ENCODE data around the gene NCLN.
"Not testable (repeated sequence)": the region's sequence is repeated elsewhere in the genome, so short reads cannot be mapped to it uniquely, and the experiment has no call there.

NCLN gene

GRCh38 chr19:3201072-3201700 lies 15.5 kb downstream of the NCLN start:
- DNase-seq = no peak

GRCh38 chr19:3201911-3202310 lies 16.2 kb downstream of the NCLN start:
- no peak for DNase-seq

DNA sequence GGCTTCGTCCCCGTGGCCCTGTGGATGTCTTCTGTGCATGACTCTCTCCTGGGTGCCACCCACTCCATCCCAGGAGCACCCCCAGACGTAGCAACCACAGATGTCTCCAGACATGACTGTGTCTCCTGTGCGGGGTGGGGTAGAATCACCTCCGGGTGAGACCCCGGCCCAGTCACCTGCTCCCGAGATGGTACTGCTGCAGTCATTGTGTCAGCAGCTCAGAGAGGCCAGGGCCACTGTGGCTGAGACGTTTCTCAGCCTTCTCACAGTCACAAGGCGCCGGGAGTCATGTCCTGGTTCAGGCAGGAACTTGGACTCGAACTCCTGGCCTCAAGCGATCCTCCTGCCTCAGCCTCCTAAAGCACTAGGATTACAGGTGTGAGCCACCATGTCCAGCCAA lies 16.6 kb downstream of the NCLN start:
- DNase-seq = no peak

- DNase-seq = not testable (repeated sequence)
Measured at GRCh38 chr19:3202895-3203294, 17.2 kb downstream of the NCLN start.

GRCh38 chr19:3203805-3204645 lies 18.3 kb downstream of the NCLN start:
- no peak for DNase-seq

DNA sequence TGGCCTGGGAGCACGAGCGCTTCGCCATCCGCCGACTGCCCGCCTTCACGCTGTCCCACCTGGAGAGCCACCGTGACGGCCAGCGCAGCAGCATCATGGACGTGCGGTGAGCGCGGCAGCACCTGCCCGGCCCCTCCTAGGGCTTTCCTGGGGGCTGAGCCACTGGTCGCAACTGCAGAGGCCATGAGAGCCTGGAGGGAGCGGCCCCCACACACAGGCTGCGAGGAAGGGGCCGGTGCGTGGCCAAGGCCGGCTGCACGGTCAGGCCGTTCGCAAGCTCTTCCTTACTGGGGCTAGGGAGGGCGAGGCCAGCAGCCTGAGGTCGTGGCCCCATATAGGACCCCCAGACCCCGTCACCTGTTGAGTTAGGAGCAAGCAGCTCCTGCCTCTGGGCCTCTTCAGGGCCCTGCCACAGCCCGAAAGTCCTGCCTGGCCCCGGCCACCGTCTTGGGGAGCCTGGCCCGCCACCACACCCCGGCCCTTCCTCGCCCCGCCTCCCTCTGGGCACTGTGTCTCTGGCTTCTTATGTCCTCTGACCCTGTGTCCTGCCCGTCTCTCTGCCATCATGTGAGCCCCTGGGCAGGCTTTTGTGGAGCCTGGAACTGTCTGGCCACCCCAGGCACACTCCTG lies 19.0 kb downstream of the NCLN start:
- no peak for DNase-seq

DNA sequence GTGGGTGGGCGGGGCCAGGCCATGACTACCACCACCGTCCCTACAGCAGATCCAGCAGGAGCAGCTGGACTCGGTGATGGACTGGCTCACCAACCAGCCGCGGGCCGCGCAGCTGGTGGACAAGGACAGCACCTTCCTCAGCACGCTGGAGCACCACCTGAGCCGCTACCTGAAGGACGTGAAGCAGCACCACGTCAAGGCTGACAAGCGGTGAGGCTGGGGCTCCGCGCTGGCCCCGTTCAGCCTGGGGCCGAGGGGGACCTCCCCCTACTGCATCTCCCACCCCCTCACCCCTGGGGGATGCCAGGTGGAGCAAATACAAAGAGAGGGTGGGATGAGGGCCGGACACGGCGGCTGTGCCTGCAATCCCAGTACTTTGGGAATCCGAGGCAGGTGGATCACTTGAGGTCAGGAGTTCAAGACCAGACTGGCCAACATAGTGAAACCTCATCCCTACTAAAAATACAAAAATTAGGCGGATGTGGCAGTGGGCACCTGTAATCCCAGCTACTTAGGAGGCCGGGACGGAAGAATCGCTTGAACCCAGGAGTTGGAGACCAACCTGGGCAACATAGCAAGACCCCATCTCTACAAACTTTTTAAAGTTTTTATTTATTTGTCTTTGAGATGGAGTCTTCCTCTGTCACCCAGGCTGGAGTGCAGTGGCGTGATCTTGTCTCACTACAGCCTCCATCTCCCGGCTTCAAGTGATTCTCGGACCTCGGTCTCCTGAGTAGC lies 20.7 kb downstream of the NCLN start:
- no peak for DNase-seq

DNA sequence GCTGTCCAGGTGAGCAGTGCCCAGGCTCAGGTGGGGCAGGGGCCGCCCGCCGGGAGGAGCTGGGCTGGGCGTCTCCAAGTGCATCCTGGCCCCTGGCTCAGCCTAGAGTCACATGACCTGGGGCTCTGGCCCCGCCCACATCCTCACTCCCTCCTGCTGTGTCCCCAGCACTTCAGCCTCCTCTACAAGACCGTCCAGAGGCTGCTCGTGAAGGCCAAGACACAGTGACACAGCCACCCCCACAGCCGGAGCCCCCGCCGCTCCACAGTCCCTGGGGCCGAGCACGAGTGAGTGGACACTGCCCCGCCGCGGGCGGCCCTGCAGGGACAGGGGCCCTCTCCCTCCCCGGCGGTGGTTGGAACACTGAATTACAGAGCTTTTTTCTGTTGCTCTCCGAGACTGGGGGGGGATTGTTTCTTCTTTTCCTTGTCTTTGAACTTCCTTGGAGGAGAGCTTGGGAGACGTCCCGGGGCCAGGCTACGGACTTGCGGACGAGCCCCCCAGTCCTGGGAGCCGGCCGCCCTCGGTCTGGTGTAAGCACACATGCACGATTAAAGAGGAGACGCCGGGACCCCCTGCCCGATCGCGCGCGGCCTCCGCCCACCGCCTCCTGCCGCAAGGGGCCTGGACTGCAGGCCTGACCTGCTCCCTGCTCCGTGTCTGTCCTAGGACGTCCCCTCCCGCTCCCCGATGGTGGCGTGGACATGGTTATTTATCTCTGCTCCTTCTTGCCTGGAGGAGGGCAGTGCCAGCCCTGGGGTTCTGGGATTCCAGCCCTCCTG lies 21.9 kb downstream of the NCLN start:
- no peak for DNase-seq

DNA sequence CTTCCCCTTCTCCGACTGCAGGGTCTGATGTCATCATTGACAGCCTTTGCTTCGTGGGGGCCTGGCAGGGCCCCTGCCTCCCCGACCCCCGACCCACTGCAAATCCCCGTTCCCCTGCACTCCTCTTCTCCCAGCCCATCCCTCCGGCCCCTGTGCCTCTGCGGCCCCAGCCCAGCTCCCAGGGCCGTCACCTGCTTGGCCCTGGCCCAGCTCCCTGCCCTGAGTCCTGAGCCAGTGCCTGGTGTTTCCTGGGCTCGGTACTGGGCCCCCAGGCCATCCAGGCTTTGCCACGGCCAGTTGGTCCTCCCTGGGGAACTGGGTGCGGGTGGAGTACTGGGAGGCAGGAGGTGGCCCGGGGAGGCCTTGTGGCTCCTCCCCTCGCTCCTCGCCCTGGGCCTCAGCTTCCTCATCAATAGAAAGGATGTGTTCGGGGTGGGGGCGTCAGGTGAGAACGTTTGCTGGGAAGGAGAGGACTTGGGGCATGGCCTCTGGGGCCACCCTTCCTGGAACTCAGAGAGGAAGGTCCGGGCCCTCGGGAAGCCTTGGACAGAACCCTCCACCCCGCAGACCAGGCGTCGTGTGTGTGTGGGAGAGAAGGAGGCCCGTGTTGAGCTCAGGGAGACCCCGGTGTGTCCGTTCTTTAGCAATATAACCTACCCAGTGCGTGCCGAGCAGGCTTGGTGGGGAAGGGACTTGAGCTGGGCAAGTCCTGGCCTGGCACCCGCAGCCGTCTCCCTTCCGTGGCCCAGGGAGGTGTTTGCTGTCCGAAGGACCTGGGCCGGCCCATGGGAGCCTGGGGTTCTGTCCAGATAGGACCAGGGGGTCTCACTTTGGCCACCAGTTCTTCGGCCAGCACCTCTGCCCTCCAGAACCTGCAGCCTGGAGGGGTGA lies 22.8 kb downstream of the NCLN start:
- DNase-seq = no peak

DNA sequence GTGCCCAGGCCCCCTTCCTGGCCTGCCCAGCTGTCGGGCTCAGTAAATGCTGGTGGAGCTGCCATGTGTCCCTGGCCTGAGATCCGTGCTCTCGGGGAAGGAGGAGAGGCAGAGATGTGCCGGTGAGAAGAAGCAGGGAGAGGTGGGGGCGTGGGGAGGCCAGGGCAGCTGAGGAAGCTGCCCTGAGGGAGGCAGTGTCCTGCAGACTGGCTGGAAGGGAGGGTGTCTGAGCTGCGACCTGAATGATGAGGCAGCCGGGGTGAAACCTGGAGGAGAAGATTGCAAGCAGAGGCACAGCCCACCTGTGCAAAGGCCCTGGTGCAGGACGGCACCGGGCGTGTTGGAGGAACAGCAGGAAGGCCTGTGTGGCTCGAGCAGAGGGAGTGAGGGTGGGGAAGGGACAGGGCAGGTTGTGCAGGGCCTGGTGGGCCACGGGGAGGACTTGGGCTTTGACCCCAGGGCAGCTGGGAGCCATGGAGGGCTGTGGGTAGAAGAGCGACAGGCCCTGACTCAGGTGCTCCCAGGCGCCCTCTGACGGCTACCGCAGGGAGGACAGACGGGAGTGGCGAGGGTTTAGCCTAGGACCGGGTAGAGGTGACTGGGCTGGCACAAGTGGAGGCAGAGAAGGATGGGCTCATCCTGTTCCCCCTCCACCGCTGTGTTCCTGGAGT lies 24.8 kb downstream of the NCLN start:
- no peak for DNase-seq

- DNase-seq = no peak
Measured at GRCh38 chr19:3211191-3211590, 25.5 kb downstream of the NCLN start.

DNA sequence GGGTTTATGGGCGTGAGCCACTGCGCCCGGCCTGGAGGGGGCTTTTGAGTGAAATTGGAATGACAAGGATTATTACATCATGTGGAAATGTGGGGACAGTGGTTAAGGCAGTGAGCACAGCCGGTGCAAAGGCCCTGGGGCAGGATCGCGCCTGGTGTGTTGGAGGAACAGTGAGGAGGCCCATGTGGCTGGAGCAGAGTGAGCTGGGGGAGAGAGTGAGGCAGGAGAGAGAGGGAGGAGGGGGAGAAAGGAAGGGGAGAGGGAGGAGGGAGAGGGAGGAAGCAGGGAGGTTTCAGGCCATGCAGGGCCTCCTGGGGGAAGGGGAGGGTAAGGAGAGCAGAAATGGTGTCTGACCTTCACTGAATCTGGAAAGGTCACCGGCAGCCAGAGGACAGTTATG lies 27.4 kb downstream of the NCLN start:
- DNase-seq = no peak

GRCh38 chr19:3216874-3217273 lies 31.1 kb downstream of the NCLN start:
- DNase-seq = no peak

GRCh38 chr19:3220576-3220975 lies 34.8 kb downstream of the NCLN start:
- DNase-seq = no peak

GRCh38 chr19:3221576-3221975 lies 35.8 kb downstream of the NCLN start:
- DNase-seq = not testable (repeated sequence)

- no peak for DNase-seq
Measured at GRCh38 chr19:3222709-3223108, 37.0 kb downstream of the NCLN start.

DNA sequence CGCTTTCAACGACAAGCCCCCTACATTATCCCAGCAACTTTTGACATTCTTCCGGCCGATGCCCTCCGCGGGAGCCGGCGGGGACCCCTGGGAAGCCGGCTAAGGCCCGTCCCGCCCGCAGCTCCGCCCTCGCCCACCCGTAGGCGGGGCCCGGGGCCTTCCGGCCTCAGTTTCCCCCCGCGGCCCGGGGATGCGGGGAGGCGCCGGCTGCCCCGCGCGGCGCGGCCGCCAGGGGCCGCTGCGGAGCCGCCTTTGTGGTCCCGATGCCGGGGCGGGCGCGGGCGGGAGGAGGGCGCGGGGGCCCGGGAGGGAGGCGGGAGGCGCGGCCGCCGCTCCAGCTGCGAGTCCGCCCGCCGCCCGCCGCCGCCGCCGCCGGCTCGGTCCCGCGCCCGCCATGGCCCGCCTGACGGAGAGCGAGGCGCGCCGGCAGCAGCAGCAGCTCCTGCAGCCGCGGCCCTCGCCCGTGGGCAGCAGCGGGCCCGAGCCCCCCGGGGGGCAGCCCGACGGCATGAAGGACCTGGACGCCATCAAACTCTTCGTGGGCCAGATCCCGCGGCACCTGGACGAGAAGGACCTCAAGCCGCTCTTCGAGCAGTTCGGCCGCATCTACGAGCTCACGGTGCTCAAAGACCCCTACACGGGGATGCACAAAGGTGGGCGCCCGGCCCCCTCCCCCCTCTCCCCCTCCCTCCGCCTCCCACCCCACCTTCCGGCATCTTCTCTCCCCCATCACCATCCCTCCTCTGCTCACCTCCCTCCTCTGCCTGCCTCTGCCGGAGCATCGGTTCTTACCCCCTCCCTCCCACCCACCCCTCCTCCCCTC lies 38.8 kb downstream of the NCLN start, which contains the start of gene CELF5:
TSS of gene CELF5 (plus strand) at position 316 of the 823 bp plus-strand sequence. CDS start at position 395, 79 bp downstream.
- no peak for DNase-seq

GRCh38 chr19:3225169-3225485 lies 39.4 kb downstream of the NCLN start:
- DNase-seq = no peak

DNA sequence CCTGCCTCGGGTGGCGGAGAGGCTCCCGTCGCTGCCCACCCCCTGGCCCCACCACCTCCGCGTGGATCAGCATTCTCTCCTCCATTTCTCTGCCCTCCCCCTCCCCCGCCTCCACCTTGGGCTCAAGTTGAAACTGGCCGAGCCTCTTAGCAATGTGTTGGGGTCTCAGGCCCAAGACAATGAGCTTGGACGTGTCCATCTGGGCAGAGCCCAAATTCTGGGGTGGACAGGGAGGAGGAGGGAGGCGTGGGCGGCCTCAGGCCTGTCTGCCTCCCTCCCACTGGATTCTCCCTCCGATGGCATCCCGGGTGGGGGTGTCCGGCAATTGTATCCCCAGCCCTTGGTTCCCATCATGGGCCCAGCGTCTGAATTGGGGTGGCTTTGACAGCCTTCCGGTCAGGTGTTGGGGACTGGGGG lies 40.0 kb downstream of the NCLN start:
- DNase-seq = no peak

DNA sequence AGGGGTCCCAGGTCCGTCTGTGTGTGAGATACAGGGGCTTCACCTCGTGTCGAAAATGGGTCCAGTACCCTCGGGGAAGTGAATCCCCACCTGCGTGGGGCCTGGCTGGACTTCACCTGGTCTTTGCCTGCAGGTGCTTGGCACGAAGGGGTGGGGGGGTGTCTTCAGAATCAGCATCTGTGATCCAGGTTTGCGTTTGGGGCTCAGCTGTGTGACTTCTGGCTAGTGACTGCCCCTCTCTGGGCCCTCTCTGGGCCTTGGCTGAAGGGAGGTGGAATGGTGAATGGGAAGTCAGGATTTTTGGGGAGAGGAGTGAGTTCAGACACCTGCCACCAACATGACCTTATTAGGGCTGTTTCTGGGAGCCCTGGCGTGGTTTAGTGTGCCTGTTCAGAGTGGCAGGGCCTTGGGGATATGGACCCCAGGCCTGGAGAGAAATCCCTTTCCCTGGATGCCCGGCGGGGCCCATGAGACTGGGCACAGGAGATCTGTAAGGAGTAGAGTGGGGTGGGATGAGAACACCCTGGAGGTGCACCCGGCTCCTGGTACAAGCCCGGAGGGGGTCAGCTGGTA lies 41.4 kb downstream of the NCLN start:
- no peak for DNase-seq
